WERI-Rb-1 (cell line): Measurements from ENCODE around the gene ZNF366.

Experiments
- DNase-seq: peaks from one replicate; pipeline ENCODE4 v3.0.0-alpha.2; 2020
- H3K27ac ChIP-seq: fragments of 250-450 bp; sonication (Bioruptor Pico); 2 replicates; pipeline ENCODE4 v1.5.1; 2020; ENCODE audit warnings: mild to moderate bottlenecking, moderate library complexity
- H3K27me3 ChIP-seq: fragments of 250-450 bp; sonication (Bioruptor Pico); 2 replicates; pipeline ENCODE4 v1.5.1; 2021; ENCODE audit warnings: mild to moderate bottlenecking, low read depth, moderate library complexity; ENCODE audit not compliant: insufficient read depth, severe bottlenecking
- H3K36me3 ChIP-seq: fragments of 250-450 bp; sonication (Bioruptor Pico); 2 replicates; pipeline ENCODE4 v1.5.1; 2020; ENCODE audit warnings: mild to moderate bottlenecking, moderate library complexity
- H3K4me3 ChIP-seq: 2 replicates; pipeline ENCODE4 v1.5.1; 2011; ENCODE audit warnings: low read depth, mild to moderate bottlenecking, control low read depth, low read length
- H3K9me3 ChIP-seq: fragments of 250-450 bp; sonication (Bioruptor Pico); 2 replicates; pipeline ENCODE4 v1.5.1; 2021; ENCODE audit warnings: mild to moderate bottlenecking, moderate library complexity; ENCODE audit not compliant: severe bottlenecking
- CTCF ChIP-seq: IDR thresholded peaks from 2 replicates; pipeline ENCODE4 v1.5.1; 2011; ENCODE audit warnings: low read depth, mild to moderate bottlenecking, control low read depth, inconsistent platforms, low read length

Gene ZNF366

GRCh38 chr5:72506158-72506549, 1.1 kb downstream of the ZNF366 start:
- no peak for DNase-seq
- Histone ChIP-seq H3K27ac (no peak overlapping the region), H3K9me3 (no peaks in the 10 kb centered on the region), H3K36me3 (no peaks in the 10 kb centered on the region), H3K27me3 (no peaks in the 10 kb centered on the region), H3K4me3 (no peak overlapping the region)
- no peak for TF ChIP-seq CTCF

- no peaks in the 10 kb centered on the region for H3K36me3 ChIP-seq
- no peak for TF ChIP-seq CTCF
Measured at GRCh38 chr5:72505539-72506157, 1.6 kb downstream of the ZNF366 start.

GRCh38 chr5:72505016-72505415, 2.2 kb downstream of the ZNF366 start:
- H3K9me3 ChIP-seq: no peaks in the 10 kb centered on the region
- H3K27me3 ChIP-seq: no peaks in the 10 kb centered on the region
- H3K36me3 ChIP-seq: no peaks in the 10 kb centered on the region
- no peak for TF ChIP-seq CTCF
- H3K4me3 ChIP-seq: no peak overlapping the region
- H3K27ac ChIP-seq: no peak overlapping the region
- DNase-seq: no peak

More at GRCh38 chr5:72505539-72506157, 1.6 kb downstream of the ZNF366 start:
- Histone ChIP-seq H3K9me3 (no peaks in the 10 kb centered on the region), H3K4me3 (no peak overlapping the region), H3K27me3 (no peaks in the 10 kb centered on the region), H3K27ac (no peak overlapping the region)
- DNase-seq: no peak

- no peak for TF ChIP-seq CTCF
- Histone ChIP-seq H3K4me3 (no peak overlapping the region), H3K36me3 (no peaks in the 10 kb centered on the region), H3K27me3 (no peaks in the 10 kb centered on the region), H3K9me3 (no peaks in the 10 kb centered on the region), H3K27ac (no peak overlapping the region)
- DNase-seq: no peak
Measured at GRCh38 chr5:72503888-72504491, 3.2 kb downstream of the ZNF366 start.

- Histone ChIP-seq H3K4me3 (no peak overlapping the region), H3K27ac (no peak overlapping the region), H3K27me3 (no peaks in the 10 kb centered on the region), H3K9me3 (no peaks in the 10 kb centered on the region), H3K36me3 (no peaks in the 10 kb centered on the region)
- TF ChIP-seq CTCF: no peak
- DNase-seq: no peak
Measured at GRCh38 chr5:72501488-72501887, 5.7 kb downstream of the ZNF366 start.

GRCh38 chr5:72499730-72500129, 7.5 kb downstream of the ZNF366 start:
- no peaks in the 10 kb centered on the region for H3K9me3 ChIP-seq
- H3K27me3 ChIP-seq: no peaks in the 10 kb centered on the region
- no peak overlapping the region for H3K27ac ChIP-seq
- no peak overlapping the region for H3K4me3 ChIP-seq
- no peaks in the 10 kb centered on the region for H3K36me3 ChIP-seq
- no peak for DNase-seq
- TF ChIP-seq CTCF: no peak
